Kidney glomerular epithelial cell (primary cell): ENCODE measurements around the gene YAF2.
"Not testable (repeated sequence)": the region's sequence is repeated elsewhere in the genome, so short reads cannot be mapped to it uniquely, and the experiment has no call there.

Source experiments
- DNase-seq: peaks from one replicate; lab custom pipeline; 2025; lab: John Stamatoyannopoulos, UW

Gene YAF2

GRCh38 chr12:42196723-42197603 is 41.1 kb downstream of the YAF2 start:
- DNase-seq = no peak

DNA sequence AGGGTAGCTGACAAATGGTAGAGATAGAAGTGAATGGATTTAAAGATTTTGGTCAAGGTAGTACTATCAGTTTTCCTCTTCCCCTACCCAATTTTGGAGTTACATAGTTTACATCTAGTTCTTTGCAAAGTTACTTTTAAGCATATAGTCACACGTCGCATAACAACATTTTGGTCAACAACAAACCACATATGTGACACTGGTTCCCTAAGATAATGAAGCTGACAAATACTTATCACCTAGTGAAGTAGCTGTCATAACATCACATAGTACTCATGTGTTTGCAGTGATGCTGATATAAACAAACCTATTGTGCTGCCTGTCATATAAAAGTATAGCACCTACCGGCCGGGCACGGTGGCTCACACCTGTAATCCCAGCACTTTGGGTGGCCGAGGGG is 45.4 kb downstream of the YAF2 start:
- DNase-seq = no peak

DNA sequence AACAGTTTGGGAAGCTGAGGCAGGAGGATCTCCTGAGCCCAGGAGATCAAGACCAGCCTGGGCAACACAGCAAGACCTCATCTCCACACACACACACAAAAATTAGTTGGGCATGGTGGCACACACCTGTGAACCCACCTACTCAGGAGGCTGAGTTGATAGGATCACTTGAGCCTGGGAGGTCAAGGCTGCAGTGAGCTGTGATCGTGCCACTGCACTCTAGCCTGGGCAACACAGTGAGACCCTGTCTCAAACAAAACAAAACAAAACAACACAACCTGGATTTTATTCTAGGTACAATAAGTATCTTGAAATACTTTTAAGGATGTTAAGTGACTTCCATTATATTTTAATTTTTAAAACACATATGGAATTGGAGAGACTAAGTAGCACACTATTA is 45.8 kb downstream of the YAF2 start:
- no peak for DNase-seq

DNA sequence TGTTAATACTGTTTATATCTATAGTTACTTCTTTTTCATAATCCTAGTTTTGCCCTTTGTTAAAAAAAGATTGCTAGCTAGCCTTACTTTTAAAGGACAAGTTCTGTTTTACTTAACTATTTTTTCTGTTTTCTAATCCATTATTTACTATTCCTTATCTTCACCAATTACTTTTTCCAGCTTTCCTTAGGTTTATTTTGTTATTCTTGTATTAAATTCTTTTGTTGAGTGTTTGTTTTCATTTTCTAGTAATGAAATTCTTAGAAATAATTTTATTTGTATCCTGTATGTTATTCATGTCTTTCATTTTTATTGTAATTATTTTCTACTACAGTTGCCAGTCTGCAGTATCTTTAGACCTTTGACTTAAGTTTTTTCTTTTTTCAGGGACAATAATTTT is 47.7 kb downstream of the YAF2 start:
- no peak for DNase-seq

GRCh38 chr12:42188275-42188674 is 49.8 kb downstream of the YAF2 start:
- DNase-seq = not testable (repeated sequence)

DNA sequence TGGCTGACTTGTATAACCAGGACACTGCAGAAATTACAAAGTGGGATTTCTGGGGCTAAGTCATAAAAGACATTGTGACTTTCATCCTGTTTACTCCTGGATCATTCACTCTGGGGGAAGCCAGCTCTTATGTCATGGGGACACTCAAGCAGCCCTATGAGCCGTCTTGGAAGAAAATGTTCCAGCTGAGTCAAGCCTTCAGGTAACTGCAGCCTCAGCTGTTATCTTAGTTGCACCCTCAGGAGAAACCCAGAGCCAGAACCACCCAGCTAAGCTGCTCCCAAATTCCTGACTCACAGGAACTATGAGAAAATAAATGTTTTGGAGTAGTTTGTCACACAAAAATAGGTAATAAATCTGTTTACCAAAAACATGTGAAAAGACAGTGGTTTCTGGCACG is 50.2 kb downstream of the YAF2 start:
- DNase-seq = no peak

DNA sequence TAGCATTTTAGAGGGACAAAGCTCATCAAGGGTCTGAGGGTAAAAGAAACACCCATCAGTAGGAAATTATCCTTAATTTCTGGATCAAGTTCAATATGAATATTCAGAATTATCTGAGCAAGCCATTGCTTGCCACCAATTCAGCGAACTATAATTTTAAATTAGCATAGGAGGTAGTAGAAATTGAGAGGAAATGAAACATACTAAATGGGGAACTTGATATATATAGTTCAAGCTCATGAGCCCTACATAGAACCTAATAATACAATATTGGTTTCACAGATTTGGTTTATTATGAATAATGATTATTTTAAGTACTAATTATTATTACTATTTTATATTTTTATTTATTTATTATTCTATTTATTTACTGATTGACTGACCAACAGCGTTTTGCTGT is 51.3 kb downstream of the YAF2 start:
- DNase-seq = no peak

DNA sequence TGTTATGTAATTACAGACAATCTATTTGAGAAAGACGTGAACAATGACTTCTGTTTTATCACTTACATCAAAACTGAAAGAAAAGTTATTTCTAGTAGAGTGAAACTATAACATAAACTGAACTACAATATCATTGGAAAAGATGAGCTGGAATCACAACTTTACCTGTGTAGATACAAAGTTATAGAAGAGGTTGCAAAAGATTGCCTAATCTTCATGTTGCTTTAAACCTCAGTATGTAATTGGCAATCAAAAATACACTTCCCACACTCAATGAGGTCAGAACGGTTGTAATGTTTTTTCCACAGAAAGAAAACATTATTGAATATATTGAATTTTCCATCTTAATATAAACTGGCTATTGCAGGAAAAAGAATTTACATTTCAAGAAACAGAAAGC is 55.7 kb downstream of the YAF2 start:
- DNase-seq = no peak

- peak; percentile 60 for DNase-seq
Measured at GRCh38 chr12:42180990-42181596, 57.0 kb downstream of the YAF2 start.

GRCh38 chr12:42178101-42178500 is 59.9 kb downstream of the YAF2 start:
- no peak for DNase-seq

DNA sequence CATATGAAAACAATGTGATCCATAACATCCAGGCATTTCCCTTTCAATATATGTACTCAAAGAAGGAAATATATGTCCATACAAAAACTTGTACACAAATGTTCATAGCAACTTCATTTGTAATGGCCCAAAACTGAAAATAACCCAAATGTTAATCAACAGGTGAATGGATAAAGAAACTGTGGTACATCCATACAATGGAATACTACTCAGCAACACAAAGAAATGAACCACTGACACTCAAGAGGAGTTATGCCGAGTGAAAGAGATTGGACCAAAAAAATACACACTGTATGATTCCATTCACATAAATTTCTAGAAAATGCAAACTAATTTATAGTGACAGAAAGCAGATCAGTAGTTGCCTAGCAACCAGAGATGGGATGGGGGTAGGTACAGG is 63.1 kb downstream of the YAF2 start:
- no peak for DNase-seq

- DNase-seq = no peak
Measured at GRCh38 chr12:42173961-42174521, 64.0 kb downstream of the YAF2 start.

DNA sequence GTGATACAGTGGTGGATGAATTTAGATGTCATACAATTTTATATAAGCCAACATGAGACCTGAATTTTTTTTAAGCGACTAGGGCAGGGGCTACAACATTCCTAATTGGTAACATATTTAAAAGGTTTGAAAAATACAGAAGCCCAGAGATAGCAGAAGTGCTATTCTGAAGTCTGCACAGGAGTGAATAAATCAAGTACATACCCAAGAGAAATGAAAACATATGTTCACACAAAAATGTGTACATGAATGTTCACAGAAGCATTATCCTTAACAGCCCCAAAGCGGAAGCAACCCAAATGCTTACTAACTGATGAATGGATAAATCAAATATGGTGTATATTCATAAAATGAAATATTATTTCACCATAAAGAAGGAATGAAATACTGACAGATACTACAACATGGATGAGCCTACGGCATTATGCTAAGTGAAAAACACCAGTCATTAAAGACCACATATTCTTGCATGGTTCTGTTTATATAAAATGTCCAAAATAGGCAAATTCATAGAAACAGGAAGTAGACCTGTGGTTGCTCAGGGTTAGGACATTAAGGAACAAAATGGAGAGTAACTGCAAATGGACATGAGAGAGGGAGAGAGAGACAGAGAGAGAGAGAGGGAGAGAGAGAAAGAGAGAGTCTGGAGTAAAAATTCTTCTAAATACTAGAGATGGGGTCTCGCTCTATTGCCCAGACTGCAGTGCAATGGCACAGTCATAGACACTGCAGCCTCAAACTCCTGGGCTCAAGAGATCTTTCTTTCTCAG is 65.4 kb downstream of the YAF2 start:
- no peak for DNase-seq

DNA sequence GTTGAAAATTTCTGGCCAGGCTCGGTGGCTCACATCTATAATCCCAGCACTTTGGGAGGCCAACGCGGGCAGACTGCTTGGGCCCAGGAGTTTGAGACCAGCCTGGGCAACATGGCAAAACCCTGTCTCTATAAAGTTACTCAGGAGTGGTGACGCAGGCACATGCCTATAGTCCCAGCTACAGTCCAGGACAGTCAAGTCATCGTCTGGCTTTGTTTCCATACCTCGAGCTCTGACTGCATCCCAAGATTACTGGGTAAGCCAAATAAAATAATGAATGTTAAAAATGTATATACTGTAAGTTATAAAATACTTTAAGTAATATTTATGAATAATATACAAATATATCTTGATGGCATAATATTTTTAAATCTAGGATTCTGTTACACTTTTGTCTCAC is 70.3 kb downstream of the YAF2 start:
- no peak for DNase-seq

DNA sequence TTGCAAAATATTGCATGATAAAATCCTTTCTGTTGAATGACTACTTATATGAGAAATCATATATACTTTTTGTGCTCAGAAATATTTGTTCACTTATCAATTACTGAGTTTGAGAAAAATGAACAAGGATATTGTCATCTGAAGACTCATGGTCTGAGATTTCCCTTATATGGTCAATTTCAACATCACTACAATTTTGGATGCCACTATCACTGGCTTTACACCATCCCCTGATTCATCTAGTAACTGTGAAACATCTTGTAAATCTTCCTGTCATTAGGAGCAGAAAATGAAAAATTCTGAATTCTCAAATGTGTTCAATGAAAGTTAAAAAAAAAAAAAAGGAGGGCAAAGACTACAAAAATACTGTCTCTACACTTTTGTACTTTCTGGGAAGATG is 71.5 kb downstream of the YAF2 start:
- DNase-seq = no peak

DNA sequence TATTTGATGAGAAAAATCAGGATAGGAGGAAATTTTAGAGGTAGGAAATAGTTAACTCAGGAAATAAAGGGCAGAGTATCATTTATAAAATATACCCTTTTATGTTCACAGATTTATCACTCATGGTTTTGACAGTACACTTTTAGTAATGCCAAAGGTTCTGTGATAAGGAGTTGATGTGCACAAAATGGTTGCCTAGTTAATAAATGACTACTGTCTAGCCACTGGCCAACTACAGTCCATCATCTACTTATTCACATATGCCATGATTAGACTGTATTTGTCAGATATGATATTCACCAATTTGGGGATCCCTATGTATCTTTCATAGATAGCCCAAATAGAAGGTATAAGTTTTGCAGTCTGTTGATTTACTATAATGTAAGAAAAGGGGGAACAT is 74.1 kb downstream of the YAF2 start:
- DNase-seq = peak; percentile 21

GRCh38 chr12:42162965-42163364 is 75.1 kb downstream of the YAF2 start:
- DNase-seq = no peak

DNA sequence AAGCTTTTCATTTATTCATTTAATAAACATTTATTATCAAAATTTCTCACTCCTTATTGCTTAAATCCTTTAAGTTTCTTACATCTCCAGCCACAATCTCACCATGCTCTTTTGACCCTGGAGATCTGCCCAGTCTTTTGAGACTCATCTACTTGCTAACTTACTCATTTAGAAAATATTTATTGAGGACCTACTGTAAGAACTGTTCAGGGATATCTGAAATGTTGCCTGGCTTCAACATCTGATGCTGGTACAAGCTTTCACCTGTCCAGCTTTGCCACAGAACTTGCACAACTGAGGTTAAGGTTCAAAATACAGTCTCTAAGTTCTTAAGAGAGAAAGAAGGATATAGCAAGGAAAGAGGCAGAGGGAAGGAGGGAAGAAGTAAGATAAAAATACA is 75.9 kb downstream of the YAF2 start:
- DNase-seq = no peak

DNA sequence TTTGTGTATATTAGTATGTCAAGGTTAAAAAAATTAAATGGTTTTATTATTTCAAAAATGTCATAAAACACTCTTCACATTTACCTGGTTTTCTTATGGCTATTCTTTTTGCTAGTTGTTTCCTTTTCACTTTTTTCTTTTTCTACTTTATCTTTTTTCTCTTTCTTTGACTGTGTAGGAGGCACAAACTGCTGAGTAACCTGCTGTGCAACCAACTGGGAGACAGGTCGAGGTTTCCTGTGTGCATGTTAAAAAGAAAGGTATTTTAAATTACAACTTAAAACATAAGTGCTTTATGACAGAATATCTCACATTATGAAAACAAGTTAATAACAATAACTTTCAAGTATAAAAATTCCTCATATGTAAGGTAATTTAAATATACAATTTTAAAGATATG is 76.5 kb downstream of the YAF2 start:
- peak; percentile 10 for DNase-seq

DNA sequence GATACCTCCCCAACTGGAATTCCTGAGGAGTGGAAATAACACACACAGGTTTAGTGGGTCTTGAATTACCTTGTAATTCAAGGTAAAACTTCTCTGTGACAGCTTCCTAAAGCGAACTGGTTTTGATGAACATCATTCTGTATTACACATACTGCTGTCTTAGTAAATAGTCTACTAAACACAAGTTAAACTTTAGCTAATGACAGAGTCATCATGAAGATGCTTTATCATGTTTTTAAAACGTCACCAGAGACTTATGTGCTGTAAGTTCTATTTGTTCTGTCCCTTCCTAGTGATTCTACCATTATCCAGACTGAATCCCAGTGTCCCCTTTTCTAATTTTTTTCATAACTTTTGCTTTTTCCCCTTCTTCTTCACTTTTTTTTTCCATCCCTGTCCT is 81.8 kb downstream of the YAF2 start:
- peak; percentile 69 for DNase-seq

DNA sequence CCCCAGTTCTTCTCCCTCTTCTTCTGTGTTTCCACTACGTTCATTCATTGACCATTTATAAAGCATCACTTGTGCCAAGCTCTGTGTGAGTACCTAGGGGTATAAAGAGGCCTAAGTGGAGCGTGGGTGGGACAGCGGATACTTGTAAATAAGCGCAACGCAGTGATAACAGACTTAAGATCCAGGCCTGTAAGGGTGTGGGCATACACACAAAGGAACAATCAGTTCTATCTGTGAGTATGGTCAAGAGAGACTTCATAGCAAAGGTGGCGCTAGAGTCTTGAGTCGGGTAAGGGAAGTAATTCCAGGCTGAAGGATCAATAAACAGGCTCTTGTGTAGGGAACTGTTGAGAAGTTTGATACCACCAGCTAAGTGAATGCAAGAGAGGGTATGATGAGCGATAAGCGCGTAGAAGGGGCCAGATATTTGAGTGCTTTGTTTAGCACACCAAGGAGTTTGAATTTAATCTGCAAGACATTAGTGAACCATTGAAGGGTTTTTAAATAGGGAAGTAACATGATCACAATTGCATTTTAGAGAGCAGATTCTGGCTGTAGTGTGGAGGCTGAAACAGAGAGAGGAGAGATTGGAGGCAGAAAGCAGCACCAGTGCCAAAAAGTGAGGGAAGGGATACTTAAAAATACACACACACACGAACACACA is 92.4 kb downstream of the YAF2 start:
- DNase-seq = no peak

DNA sequence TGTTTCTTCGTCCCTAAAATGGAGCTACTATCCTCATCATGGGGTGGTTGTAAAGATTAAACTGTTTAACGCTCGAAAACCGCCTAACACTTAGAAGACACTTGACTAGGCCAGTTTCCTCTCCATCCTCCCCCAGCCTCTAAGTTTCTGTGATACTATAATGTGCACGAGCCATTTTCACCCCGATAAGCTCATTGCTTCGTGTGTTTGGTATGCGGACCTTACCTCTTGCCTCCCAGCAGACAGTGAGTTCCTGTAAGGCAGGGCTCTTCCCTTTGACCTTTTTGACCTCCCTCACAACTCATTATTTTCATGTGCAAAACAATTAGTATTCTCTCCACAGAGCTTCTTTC is 92.9 kb downstream of the YAF2 start:
- DNase-seq = no peak
